ENCODE results near the gene TNFRSF4. TPM values are rescaled to one million over a fixed set of nuclear protein-coding genes. Genes with fewer than 3 reads are reported as not detected.

The TNFRSF4 gene
- total and polyA plus RNA-seq, 2 donors (not counting 1 experiment from before 2014, with no cell fraction given) = 0.63 to 1.8 TPM

DNA sequence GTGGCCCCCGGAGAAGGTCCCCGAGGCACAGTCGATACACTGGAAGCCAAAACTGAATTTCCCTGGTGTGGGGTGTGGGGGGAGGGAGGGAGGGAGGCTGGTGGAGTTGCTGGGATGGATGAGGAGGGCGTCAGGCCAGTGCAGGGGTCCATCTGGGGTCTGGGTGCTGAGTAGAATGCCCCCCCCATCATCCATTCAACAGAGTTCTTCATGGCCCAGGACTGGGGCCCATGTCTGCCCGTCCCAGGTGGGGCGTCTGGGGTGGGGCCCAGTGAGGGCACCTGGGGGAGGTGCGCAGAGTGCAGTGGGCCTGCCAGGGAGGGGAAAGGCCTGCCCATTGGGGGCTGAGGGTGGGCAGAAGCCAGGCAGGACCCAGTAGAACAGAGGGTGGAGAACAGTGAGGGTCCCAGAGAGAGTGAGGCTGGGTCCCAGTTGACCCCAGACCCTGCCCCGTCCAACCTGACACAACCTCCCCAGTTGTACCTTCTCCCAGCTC lies 9.5 kb downstream of the TNFRSF4 start:
- ATAC-seq (ENCODE audit: low read depth) = no peak
- WGBS (ENCODE audit: insufficient coverage) = 96% methylated on average over 4 of the region's 8 CpGs
- H3K27ac ChIP-seq (ENCODE audit: low read length in 2 of 2) = no peak overlapping the region

More for the DNA sequence above, 9.5 kb downstream of the TNFRSF4 start:
- TF ChIP-seq, protein P1, sequence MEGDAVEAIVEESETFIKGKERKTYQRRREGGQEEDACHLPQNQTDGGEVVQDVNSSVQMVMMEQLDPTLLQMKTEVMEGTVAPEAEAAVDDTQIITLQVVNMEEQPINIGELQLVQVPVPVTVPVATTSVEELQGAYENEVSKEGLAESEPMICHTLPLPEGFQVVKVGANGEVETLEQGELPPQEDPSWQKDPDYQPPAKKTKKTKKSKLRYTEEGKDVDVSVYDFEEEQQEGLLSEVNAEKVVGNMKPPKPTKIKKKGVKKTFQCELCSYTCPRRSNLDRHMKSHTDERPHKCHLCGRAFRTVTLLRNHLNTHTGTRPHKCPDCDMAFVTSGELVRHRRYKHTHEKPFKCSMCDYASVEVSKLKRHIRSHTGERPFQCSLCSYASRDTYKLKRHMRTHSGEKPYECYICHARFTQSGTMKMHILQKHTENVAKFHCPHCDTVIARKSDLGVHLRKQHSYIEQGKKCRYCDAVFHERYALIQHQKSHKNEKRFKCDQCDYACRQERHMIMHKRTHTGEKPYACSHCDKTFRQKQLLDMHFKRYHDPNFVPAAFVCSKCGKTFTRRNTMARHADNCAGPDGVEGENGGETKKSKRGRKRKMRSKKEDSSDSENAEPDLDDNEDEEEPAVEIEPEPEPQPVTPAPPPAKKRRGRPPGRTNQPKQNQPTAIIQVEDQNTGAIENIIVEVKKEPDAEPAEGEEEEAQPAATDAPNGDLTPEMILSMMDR (IDR thresholded peaks at IDR 0.05) = no peak
- TF ChIP-seq EZH2 (IDR thresholded peaks at IDR 0.05; ENCODE audit: borderline replicate concordance, insufficient read depth, low read depth, low read length, poor library complexity, severe bottlenecking) = no peak
- Histone ChIP-seq H4K20me1 (ENCODE audit: control insufficient read depth, insufficient read depth, low read length, poor library complexity, severe bottlenecking) (no peaks in the 10 kb centered on the region), H3K36me3 (replicated peaks in 1 of 2; ENCODE audit: control extremely low read depth in 1 of 2, control insufficient read depth in 1 of 2, extremely low read depth in 1 of 2, insufficient read depth in 2 of 2, low read length in 1 of 2) (no peaks in the 10 kb centered on the region), H3K9ac (ENCODE audit: low read length) (no peak overlapping the region), H3K79me2 (ENCODE audit: control insufficient read depth, insufficient read depth, low read length) (no peaks in the 10 kb centered on the region), H3K4me1 (ENCODE audit: control insufficient read depth in 2 of 2, insufficient read depth in 2 of 2, low read length in 2 of 2) (peaks cover 49 to 50% of the 10 kb centered on the region in 2 donors), H2AFZ (ENCODE audit: insufficient read depth, low read depth, low read length, poor library complexity, severe bottlenecking) (no peak overlapping the region), H3K4me2 (replicated peaks; ENCODE audit: low read depth, low read length, poor library complexity, severe bottlenecking) (no peak overlapping the region), H3K27me3 (replicated peaks in 1 of 4; ENCODE audit: control extremely low read depth in 1 of 4, control insufficient read depth in 3 of 4, insufficient read depth in 4 of 4, low read length in 3 of 4) (peaks cover 0 to 48% (median 17%) of the 10 kb centered on the region in 4 experiments), H3K4me3 (ENCODE audit: control extremely low read depth in 1 of 5, extremely low read depth in 1 of 5, insufficient read depth in 1 of 5, low read depth in 2 of 5, low read length in 4 of 5) (no peak overlapping the region), H3K9me3 (ENCODE audit: control extremely low read depth in 1 of 3, control insufficient read depth in 2 of 3, insufficient read depth in 1 of 3, low read length in 2 of 3) (peaks cover 0 to 23% (median 0%) of the 10 kb centered on the region in 3 donors)
- peak overlapping the region; percentile 19 for H3K4me3 Mint-ChIP-seq
- no peaks in the 10 kb centered on the region for H3K9me3 Mint-ChIP-seq (ENCODE audit: insufficient read depth)
- ChIA-PET CTCF (interaction anchor here (4.9 kb wide), 1 partner anchor 82 kb away, joined by 39 read pairs; no protein-coding TSS in a partner anchor), POLR2A (no interaction called here)
- intact Hi-C loops (cut with micrococcal nuclease) = loop anchor here (10.0 kb wide), 1 partner anchor 170 kb away; no protein-coding TSS in a partner anchor
- H3K4me1 Mint-ChIP-seq = peaks cover 32% of the 10 kb centered on the region
- no peak overlapping the region for H3K27ac Mint-ChIP-seq
- DNase-seq = peak; percentile 38
- peaks cover 9% of the 10 kb centered on the region for H3K27me3 Mint-ChIP-seq
